GM19467 (cell line): Measurements from ENCODE around the gene TNS3.

Experiments used
- ATAC-seq: cut with Tn5 transposase; IDR thresholded peaks from one replicate; pipeline ENCODE4 v1.9.1; 2021; ENCODE audit warnings: mild to moderate bottlenecking, moderate library complexity; ENCODE audit not compliant: unreplicated experiment

The TNS3 gene

GRCh38 chr7:47356261-47356660 is 225.7 kb downstream of the TNS3 start:
- no peak for ATAC-seq

DNA sequence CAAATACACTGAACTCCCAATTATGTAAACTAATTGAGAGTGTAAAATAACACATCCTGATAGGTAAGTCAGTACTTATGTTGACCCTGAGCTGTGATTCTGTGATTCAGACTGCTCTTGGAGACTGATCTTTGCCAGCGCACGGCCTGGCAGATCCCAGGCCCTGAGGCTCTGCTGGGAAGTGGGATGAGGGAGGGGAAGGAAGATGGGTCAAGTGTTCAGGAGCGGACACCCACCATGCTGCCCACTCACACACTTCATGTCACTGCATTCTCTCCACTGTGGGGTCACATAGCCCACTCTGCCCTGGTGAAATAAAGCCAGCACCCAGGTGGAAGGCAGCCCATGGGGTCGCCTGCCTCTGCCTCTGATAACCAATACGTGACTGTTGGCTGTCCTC is 226.2 kb downstream of the TNS3 start:
- no peak for ATAC-seq

- no peak for ATAC-seq
Observed at GRCh38 chr7:47354831-47355541, 226.9 kb downstream of the TNS3 start.

DNA sequence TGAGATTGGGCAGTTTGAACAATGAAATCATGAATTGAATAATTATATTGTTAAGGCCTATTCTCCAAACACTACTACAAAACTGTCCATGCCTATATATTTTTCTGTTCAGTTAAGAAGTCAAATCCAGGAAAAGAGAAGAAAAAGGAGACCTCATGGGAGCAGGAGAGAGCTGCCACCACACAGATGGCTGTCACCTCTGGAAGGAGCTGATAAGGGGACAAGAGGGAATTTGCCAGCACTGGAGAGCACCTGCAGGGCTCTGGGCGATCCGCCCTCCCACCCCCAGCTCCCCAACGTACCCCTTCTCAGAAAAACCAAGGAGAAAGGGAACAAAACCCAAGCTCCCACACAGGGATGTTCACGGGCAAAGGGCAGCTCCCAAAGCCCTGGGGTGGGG is 227.8 kb downstream of the TNS3 start:
- no peak for ATAC-seq

- ATAC-seq, result no peak
Observed at GRCh38 chr7:47352394-47352968, 229.4 kb downstream of the TNS3 start.

DNA sequence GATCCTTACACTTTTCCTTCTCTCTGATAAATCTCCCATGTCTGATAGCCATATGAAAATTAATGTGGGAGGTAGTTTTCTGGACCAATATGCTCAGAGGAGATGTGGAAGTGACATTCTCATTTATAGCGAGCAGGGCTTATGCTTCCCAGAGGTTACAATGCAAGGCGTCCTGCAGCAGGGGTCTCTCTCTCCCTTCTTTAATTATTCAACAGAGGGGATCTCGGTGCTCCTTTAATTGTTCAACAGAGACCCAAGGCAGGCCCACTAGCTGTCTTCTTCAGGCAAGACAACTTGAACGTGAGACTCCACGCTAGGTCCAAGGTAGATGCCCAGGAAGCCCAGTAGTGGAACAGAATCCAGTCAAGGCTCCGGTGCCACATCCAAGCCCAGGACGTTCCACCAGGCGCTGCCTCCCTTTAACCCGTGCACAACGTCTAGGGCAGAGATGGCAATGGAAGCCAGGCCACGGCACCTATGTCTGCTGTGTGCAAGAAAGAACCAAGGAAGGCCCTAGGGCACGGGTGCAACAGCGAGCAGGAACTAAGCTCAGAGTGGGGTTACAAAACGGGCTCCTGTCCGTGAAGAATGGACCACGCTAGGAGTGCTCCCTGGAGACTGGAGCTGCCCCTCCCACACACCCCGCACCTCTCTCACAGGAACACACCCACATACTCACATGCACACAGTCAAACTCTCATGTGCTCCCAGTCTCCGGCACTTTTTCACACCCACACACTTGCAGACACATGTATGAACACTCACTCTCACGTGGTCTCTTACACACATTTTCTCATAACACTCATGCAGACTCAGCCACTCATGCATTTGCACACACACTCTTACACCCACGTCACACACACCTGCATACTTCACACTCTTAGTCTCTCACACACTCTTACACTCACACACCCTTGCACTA is 230.4 kb downstream of the TNS3 start:
- ATAC-seq, result no peak

DNA sequence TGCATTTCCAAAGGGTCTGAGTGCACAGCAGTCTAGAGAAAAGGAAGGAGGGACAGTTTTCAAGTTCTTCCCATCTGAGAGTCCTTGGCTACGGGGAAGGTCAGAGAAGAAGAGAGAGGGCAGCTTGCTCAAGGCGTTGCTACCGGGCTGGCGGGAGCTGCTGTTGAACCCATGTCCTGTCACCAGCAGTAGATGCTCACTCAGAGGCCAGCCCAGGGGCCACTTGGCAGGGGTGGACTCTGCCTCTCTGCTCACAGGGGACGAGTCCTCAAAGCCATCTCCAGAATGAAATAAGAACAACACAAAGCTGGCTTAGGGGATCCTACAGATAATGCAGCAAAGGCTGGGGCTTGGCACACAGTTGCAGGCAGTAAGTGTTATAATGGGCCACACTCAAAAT is 231.5 kb downstream of the TNS3 start:
- no peak for ATAC-seq

GRCh38 chr7:47349401-47349800 is 232.5 kb downstream of the TNS3 start:
- no peak for ATAC-seq

- ATAC-seq, result no peak
Observed at GRCh38 chr7:47347816-47348385, 234.0 kb downstream of the TNS3 start.

DNA sequence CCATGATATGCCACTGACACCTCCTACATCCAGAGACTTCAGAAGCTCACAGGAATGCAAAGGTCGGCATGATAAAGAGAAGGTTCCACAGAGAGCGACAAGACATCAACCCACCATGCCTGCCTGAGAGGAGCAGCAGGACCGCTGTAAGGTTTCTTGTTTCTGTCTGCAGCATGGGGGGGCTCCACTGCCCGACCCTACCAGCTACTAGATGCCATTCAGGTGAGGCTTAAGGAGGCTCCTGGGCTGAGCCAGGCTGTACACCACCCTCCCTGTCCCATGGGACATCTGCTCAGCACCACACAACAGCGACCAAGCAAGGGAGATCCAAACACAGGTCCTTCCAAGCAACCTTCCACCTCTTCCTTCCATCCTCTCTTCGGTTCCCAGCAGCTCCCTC is 234.6 kb downstream of the TNS3 start:
- ATAC-seq, result no peak

DNA sequence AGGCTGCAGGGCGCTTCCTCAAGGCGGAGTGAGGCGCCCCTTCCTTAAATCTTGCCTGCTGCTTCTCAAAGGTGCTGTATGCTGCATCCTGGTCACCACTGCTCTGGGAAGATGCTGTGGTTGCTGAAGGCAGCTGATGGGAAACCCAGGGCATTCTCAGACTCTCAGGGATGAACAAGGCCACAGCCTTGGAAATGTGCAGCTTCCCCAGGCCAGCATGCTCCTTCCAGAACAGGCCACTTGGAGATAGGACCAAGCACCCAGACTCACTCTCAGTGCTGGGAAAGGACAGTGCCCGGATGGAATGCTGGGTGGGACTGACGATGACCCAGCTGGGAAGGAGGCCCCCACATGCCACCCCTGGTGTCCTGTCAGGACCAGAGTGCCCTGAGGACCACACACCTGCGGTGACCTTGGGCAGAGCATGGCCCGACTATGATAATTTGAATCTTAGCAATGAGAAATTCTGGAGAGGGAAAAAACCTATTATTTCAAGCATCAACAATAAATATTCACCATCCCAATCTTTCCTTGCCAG is 235.5 kb downstream of the TNS3 start:
- no peak for ATAC-seq

DNA sequence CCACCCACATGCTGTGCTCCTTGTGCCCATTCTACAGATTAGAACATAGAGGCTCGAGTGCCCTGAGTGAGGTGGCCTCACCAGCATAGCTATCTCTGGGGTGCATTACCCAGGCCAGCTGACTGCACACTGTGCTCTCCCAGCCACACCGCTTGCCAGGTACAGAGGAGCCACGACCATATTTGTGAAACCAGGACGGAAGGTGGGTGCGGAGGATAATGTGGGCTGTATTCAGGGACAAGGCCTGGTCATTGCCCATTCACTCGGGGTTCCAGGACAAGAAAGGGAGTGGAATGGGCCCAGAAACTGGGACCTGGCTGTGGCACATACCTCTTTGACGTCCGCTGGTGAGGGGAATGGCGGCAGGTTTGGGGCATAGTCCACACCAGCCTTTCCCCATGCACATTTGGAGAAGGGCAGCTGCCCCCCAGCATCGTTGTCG is 236.0 kb downstream of the TNS3 start:
- no peak for ATAC-seq

- ATAC-seq, result no peak
Observed at GRCh38 chr7:47344171-47344955, 237.5 kb downstream of the TNS3 start.

GRCh38 chr7:47343061-47343455 is 238.9 kb downstream of the TNS3 start:
- no peak for ATAC-seq

DNA sequence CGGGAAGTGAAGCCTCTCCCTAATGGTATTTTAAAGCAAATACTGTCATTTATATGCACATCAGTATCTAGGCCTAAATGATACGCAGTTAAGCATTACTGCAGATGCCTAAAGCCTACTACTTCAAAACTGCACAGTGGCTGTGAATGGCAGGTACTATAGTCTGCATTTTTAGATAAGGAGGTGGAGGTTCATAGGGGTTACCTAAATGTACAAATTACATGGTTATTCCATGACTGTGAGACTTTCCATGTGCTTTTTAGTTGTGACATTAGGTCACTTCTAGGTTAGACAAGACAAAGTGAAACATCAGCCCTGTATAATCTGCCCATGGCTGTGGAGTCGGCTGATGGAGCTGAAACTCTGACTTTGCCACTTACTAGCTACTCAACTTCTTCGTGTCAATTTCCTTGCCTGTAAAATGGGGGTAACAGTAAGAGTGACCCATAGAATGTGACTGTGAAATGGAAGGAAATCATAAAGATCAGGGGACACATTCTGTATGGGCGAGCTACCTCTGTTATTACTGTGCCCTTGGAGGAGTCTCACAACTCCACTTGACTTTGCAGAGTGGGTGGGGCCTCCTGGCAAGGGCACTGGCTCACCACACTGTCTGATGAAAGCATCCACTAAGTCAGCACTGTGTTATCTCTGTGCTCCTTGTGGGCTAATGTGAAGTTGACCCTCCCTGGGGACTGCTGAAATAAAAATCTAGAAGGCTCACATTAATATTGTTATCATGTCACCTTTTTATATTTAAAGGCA is 239.4 kb downstream of the TNS3 start:
- no peak for ATAC-seq

DNA sequence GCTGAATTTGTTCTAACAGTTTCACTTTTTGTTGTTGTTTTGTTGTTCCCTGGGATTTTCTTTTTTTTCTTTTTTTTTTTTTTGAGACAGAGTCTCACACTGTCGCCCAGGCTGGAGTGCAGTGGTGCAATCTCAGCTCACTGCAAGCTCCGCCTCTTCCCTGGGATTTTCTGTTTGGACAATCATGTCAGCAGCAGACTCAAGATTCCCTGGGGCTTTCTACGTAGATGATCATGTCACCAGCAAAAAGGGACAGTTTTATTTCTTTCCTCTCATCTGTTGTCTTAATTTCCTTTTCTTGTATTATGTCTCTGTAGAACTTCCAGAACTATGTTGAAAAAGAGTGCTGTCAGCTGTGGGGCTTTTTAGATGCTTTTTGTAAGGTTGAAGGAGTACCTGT is 241.4 kb downstream of the TNS3 start:
- no peak for ATAC-seq

DNA sequence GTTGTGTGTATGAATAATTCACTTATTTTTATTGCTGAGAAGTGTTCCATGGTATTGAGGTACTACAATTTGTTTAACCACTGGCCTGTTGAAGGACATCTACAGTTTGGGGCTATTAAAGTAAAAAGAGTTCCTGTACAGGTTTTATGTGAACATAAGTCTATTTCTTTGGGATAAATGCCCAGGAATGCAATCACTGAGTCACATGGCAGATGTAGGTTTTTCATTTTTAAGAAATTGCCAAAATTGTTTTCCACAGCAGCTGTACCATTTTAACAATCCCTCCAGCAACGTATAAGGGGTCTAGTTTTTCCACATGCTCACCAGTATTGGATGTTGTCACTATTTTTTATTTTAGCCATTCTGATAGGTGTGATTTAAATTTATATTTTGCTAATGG is 243.9 kb downstream of the TNS3 start:
- no peak for ATAC-seq

- no peak for ATAC-seq
Observed at GRCh38 chr7:47337531-47337930, 244.4 kb downstream of the TNS3 start.
